SK-N-SH (cell line): Measurements from ENCODE around the gene QSER1.

Experiments used
- EZH2phosphoT487 ChIP-seq: fragments of 200-600 bp; sonication (generic); IDR thresholded peaks from 2 replicates; pipeline ENCODE4 v1.6.1; 2017; ENCODE audit warnings: low read depth, mixed run types, mild to moderate bottlenecking, antibody characterized with exemption, moderate library complexity, borderline replicate concordance
- MXI1 ChIP-seq: IDR thresholded peaks from 2 replicates; pipeline ENCODE4 v1.6.1; 2012; ENCODE audit warnings: mild to moderate bottlenecking, low read depth, low read length, improper control_type of control experiment
- POLR2AphosphoS5 ChIP-seq: IDR thresholded peaks from 2 replicates; pipeline ENCODE4 v1.6.1; 2012; ENCODE audit warnings: low read depth, low read length
- RAD21 ChIP-seq: IDR thresholded peaks from 2 replicates; pipeline ENCODE4 v1.6.1; 2012; ENCODE audit warnings: mild to moderate bottlenecking, low read length
- SMC3 ChIP-seq: IDR thresholded peaks from 2 replicates; pipeline ENCODE4 v1.6.1; 2012; ENCODE audit warnings: low read depth, low read length, improper control_type of control experiment
- TAF1 ChIP-seq: IDR thresholded peaks from 2 replicates; pipeline ENCODE4 v1.6.1; 2012; ENCODE audit warnings: low read depth, mild to moderate bottlenecking, low read length, moderate library complexity, borderline replicate concordance
- TCF12 ChIP-seq: IDR thresholded peaks from 2 replicates; pipeline ENCODE4 v1.4.0; 2012
- YY1 ChIP-seq: IDR thresholded peaks from 2 replicates; pipeline ENCODE4 v1.4.0; 2012; ENCODE audit warnings: low read depth, mild to moderate bottlenecking
- TF ChIP-seq, protein P1 (sequence below): fragments of 200-600 bp; sonication (generic); IDR thresholded peaks from 2 replicates; pipeline ENCODE4 v1.6.1; 2017; ENCODE audit warnings: antibody characterized with exemption, mild to moderate bottlenecking, moderate library complexity
- TF ChIP-seq, protein P2 (sequence below): fragments of 150-350 bp; IDR thresholded peaks from 2 replicates; pipeline ENCODE4 v1.6.1; 2016; ENCODE audit warnings: mild to moderate bottlenecking, low read depth, low read length
- TF ChIP-seq, protein P3 (sequence below): IDR thresholded peaks from 2 replicates; pipeline ENCODE4; 2012
- TF ChIP-seq, protein P4 (sequence below): fragments of 150-350 bp; IDR thresholded peaks from 2 replicates; pipeline ENCODE4 v1.6.1; 2017; ENCODE audit warnings: antibody characterized with exemption, low read length, low read depth, borderline replicate concordance

DNA sequence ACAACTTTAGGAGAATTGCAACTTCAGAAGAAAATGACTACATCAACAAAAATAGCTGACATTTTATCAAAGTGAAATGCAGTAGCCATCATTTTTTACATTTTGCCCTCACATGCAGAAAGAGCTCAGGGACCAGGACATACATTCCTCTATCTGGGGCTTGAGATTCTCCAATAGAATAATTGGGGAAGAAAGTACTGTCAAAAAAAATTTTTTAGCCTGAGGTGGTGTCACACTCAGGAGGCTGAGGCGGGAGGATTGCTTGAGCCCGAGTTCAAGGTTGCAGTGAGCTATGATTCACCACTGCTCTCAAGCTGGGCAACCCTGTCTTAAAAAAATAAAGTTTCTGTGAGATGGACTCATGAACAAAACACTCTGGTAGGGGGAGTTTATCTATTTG is 90.9 kb downstream of the QSER1 start:
- TF ChIP-seq POLR2AphosphoS5 = no peak
- TF ChIP-seq, protein P1, sequence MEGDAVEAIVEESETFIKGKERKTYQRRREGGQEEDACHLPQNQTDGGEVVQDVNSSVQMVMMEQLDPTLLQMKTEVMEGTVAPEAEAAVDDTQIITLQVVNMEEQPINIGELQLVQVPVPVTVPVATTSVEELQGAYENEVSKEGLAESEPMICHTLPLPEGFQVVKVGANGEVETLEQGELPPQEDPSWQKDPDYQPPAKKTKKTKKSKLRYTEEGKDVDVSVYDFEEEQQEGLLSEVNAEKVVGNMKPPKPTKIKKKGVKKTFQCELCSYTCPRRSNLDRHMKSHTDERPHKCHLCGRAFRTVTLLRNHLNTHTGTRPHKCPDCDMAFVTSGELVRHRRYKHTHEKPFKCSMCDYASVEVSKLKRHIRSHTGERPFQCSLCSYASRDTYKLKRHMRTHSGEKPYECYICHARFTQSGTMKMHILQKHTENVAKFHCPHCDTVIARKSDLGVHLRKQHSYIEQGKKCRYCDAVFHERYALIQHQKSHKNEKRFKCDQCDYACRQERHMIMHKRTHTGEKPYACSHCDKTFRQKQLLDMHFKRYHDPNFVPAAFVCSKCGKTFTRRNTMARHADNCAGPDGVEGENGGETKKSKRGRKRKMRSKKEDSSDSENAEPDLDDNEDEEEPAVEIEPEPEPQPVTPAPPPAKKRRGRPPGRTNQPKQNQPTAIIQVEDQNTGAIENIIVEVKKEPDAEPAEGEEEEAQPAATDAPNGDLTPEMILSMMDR = no peak
- TF ChIP-seq MXI1 = no peak
- no peak for TF ChIP-seq SMC3
- TF ChIP-seq, protein P2, sequence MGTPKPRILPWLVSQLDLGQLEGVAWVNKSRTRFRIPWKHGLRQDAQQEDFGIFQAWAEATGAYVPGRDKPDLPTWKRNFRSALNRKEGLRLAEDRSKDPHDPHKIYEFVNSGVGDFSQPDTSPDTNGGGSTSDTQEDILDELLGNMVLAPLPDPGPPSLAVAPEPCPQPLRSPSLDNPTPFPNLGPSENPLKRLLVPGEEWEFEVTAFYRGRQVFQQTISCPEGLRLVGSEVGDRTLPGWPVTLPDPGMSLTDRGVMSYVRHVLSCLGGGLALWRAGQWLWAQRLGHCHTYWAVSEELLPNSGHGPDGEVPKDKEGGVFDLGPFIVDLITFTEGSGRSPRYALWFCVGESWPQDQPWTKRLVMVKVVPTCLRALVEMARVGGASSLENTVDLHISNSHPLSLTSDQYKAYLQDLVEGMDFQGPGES = no peak
- no peak for TF ChIP-seq YY1
- TF ChIP-seq, protein P3, sequence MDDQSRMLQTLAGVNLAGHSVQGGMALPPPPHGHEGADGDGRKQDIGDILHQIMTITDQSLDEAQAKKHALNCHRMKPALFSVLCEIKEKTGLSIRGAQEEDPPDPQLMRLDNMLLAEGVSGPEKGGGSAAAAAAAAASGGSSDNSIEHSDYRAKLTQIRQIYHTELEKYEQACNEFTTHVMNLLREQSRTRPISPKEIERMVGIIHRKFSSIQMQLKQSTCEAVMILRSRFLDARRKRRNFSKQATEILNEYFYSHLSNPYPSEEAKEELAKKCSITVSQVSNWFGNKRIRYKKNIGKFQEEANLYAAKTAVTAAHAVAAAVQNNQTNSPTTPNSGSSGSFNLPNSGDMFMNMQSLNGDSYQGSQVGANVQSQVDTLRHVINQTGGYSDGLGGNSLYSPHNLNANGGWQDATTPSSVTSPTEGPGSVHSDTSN = no peak
- TF ChIP-seq EZH2phosphoT487 = no peak
- TF ChIP-seq, protein P4, sequence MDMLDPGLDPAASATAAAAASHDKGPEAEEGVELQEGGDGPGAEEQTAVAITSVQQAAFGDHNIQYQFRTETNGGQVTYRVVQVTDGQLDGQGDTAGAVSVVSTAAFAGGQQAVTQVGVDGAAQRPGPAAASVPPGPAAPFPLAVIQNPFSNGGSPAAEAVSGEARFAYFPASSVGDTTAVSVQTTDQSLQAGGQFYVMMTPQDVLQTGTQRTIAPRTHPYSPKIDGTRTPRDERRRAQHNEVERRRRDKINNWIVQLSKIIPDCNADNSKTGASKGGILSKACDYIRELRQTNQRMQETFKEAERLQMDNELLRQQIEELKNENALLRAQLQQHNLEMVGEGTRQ = no peak
- TF ChIP-seq RAD21 = no peak
- TF ChIP-seq TAF1 = no peak
- no peak for TF ChIP-seq TCF12
